Dedifferentiated amniotic fluid mesenchymal stem cell (primary cell): ENCODE measurements around the gene POU2AF1.
"Not testable (repeated sequence)": the region's sequence is repeated elsewhere in the genome, so short reads cannot be mapped to it uniquely, and the experiment has no call there.

ENCODE experiments used
- DNase-seq: peaks from one replicate; pipeline ENCODE4 v3.0.0-alpha.2; 2016; ENCODE audit errors: extremely low spot score

POU2AF1 gene

GRCh38 chr11:111409915-111410314 is 30.8 kb upstream of the POU2AF1 start:
- DNase-seq, result no peak

GRCh38 chr11:111408789-111409727 is 30.0 kb upstream of the POU2AF1 start:
- no peak for DNase-seq

- DNase-seq, result no peak
Observed at GRCh38 chr11:111407652-111408051, 28.6 kb upstream of the POU2AF1 start.

GRCh38 chr11:111406589-111406988 is 27.5 kb upstream of the POU2AF1 start:
- DNase-seq, result no peak

- no peak for DNase-seq
Observed at GRCh38 chr11:111406091-111406490, 27.0 kb upstream of the POU2AF1 start.

GRCh38 chr11:111405551-111405950 is 26.5 kb upstream of the POU2AF1 start:
- no peak for DNase-seq

GRCh38 chr11:111403051-111403726 is 24.1 kb upstream of the POU2AF1 start:
- DNase-seq, result no peak

GRCh38 chr11:111402411-111402810 is 23.3 kb upstream of the POU2AF1 start:
- no peak for DNase-seq

GRCh38 chr11:111401957-111402356 is 22.9 kb upstream of the POU2AF1 start:
- DNase-seq, result not testable (repeated sequence)

- no peak for DNase-seq
Observed at GRCh38 chr11:111400595-111400994, 21.5 kb upstream of the POU2AF1 start.

- DNase-seq, result no peak
Observed at GRCh38 chr11:111399187-111400031, 20.3 kb upstream of the POU2AF1 start.

GRCh38 chr11:111397034-111397433 is 18.0 kb upstream of the POU2AF1 start:
- DNase-seq, result no peak

- no peak for DNase-seq
Observed at GRCh38 chr11:111395749-111396148, 16.7 kb upstream of the POU2AF1 start.

- no peak for DNase-seq
Observed at GRCh38 chr11:111395081-111395480, 16.0 kb upstream of the POU2AF1 start.

- not testable (repeated sequence) for DNase-seq
Observed at GRCh38 chr11:111394147-111394546, 15.1 kb upstream of the POU2AF1 start.

- DNase-seq, result no peak
Observed at GRCh38 chr11:111393585-111393984, 14.5 kb upstream of the POU2AF1 start.

- DNase-seq, result no peak
Observed at GRCh38 chr11:111393096-111393495, 14.0 kb upstream of the POU2AF1 start.

- DNase-seq, result no peak
Observed at GRCh38 chr11:111392552-111392951, 13.5 kb upstream of the POU2AF1 start.

- no peak for DNase-seq
Observed at GRCh38 chr11:111391328-111392124, 12.5 kb upstream of the POU2AF1 start.

- no peak for DNase-seq
Observed at GRCh38 chr11:111388842-111389241, 9.8 kb upstream of the POU2AF1 start.

- no peak for DNase-seq
Observed at GRCh38 chr11:111388420-111388819, 9.3 kb upstream of the POU2AF1 start.
